WERI-Rb-1 (cell line): ENCODE results near the gene NFIA.

Experiments used
- DNase-seq: peaks from one replicate; pipeline ENCODE4 v3.0.0-alpha.2; 2020
- H3K27ac ChIP-seq: fragments of 250-450 bp; sonication (Bioruptor Pico); 2 replicates; pipeline ENCODE4 v1.5.1; 2020; ENCODE audit warnings: mild to moderate bottlenecking, moderate library complexity
- H3K27me3 ChIP-seq: fragments of 250-450 bp; sonication (Bioruptor Pico); 2 replicates; pipeline ENCODE4 v1.5.1; 2021; ENCODE audit warnings: mild to moderate bottlenecking, low read depth, moderate library complexity; ENCODE audit not compliant: insufficient read depth, severe bottlenecking
- H3K36me3 ChIP-seq: fragments of 250-450 bp; sonication (Bioruptor Pico); 2 replicates; pipeline ENCODE4 v1.5.1; 2020; ENCODE audit warnings: mild to moderate bottlenecking, moderate library complexity
- H3K4me3 ChIP-seq: 2 replicates; pipeline ENCODE4 v1.5.1; 2011; ENCODE audit warnings: low read depth, mild to moderate bottlenecking, control low read depth, low read length
- H3K9me3 ChIP-seq: fragments of 250-450 bp; sonication (Bioruptor Pico); 2 replicates; pipeline ENCODE4 v1.5.1; 2021; ENCODE audit warnings: mild to moderate bottlenecking, moderate library complexity; ENCODE audit not compliant: severe bottlenecking
- TF ChIP-seq, protein P1 (sequence below): IDR thresholded peaks from 2 replicates; pipeline ENCODE4 v1.5.1; 2011; ENCODE audit warnings: low read depth, mild to moderate bottlenecking, control low read depth, inconsistent platforms, low read length

NFIA gene

DNA sequence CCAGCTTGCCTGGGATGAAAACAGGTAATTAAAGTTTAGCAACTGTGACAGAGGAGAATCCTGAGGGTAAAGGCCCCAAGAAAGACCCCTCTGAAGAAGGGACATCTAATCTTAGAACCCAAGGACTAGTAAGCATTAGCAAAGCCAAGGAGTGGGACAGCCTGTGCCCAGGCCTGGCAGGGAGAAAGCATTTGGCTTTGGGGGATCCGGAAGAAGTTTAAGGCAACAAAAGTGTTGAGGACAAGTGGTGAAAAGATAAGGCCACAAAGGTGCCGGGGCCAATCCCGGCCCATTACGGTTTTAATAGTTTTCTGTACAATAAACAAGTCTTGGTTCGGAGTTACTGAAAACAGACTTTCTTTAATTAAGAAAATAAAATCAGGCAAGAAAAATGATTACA lies 367.0 kb downstream of the NFIA start:
- Histone ChIP-seq H3K4me3 (no peak overlapping the region), H3K9me3 (no peaks in the 10 kb centered on the region), H3K27ac (no peak overlapping the region), H3K36me3 (no peaks in the 10 kb centered on the region), H3K27me3 (no peaks in the 10 kb centered on the region)
- DNase-seq = no peak
- TF ChIP-seq, protein P1, sequence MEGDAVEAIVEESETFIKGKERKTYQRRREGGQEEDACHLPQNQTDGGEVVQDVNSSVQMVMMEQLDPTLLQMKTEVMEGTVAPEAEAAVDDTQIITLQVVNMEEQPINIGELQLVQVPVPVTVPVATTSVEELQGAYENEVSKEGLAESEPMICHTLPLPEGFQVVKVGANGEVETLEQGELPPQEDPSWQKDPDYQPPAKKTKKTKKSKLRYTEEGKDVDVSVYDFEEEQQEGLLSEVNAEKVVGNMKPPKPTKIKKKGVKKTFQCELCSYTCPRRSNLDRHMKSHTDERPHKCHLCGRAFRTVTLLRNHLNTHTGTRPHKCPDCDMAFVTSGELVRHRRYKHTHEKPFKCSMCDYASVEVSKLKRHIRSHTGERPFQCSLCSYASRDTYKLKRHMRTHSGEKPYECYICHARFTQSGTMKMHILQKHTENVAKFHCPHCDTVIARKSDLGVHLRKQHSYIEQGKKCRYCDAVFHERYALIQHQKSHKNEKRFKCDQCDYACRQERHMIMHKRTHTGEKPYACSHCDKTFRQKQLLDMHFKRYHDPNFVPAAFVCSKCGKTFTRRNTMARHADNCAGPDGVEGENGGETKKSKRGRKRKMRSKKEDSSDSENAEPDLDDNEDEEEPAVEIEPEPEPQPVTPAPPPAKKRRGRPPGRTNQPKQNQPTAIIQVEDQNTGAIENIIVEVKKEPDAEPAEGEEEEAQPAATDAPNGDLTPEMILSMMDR = no peak

DNA sequence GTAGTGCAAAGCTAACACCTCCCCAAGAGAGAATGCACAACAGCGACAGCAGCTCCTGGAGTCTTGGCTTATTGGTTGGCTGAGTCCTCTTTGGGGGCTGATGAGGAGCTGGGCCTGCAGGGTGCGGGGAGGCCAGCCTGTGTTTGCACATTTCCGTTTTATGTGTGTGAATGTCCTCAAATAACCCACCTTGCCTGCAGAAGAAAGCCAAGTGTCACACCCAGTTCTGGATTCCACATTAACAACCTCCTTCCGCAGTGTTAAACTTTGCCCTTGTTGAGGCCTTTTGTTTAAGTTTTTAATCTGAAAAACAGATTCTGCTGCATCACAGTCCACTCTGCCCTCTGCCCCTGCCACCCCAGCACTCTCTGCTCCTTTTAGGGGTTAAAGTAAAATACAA lies 368.1 kb downstream of the NFIA start:
- H3K36me3 ChIP-seq = no peaks in the 10 kb centered on the region
- DNase-seq = no peak
- no peaks in the 10 kb centered on the region for H3K9me3 ChIP-seq
- TF ChIP-seq, protein P1 = no peak
- no peak overlapping the region for H3K27ac ChIP-seq
- H3K4me3 ChIP-seq = no peak overlapping the region
- no peaks in the 10 kb centered on the region for H3K27me3 ChIP-seq

DNA sequence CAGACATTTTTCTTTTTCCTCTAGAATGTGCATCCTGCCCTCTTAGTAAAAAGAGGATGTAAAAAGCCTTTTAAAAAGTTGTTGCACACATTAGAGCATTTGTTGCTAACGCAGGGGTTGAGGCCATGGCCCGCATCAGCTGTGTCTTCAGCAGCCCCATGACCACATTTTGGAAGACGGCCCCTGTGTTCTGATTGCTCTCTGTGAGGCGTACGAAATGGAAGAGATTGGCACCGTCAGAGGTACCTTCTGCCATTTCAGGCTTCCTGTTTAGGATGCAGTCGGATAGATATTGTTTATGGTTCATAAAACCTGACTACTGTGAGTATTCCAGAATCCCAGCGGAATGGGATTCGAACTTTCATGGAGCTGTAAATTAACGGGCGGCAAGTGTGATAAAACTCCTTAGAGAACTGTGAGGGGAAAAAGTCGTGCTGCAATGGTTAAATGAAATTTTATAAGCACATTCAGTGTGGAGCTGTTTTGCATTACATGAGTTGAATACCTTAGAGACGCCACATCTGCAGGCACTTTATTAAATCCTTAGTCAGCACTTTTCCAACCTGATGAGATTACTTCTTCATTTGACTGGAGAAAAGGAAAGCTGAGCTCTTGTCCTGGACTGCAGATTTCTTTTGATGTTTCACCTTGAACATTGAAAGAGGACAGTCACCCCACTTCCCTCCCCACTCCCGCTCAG lies 368.7 kb downstream of the NFIA start:
- Histone ChIP-seq H3K27ac (no peak overlapping the region), H3K36me3 (no peaks in the 10 kb centered on the region), H3K27me3 (no peaks in the 10 kb centered on the region), H3K4me3 (no peak overlapping the region), H3K9me3 (no peaks in the 10 kb centered on the region)
- no peak for DNase-seq
- TF ChIP-seq, protein P1 = no peak

DNA sequence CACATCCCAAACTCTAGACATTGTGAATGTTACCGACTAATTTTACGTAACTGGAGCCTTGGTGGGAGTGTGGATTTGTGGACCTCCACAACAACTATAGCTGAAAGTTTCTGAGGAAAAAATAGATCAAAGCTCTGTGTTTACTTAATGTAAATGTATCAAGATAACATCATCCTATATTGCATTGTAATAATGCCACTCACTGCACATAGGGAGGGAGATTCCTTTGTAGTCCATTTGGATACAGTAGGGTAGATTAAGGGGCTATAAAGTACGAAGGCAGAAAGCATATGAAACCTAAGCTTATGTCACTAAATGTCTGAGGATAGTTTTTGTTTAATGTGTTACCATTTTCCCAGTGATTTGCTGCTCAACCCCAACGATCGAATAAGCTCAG lies 369.2 kb downstream of the NFIA start:
- no peaks in the 10 kb centered on the region for H3K36me3 ChIP-seq
- TF ChIP-seq, protein P1 = no peak
- no peaks in the 10 kb centered on the region for H3K27me3 ChIP-seq
- H3K9me3 ChIP-seq = no peaks in the 10 kb centered on the region
- no peak overlapping the region for H3K4me3 ChIP-seq
- no peak overlapping the region for H3K27ac ChIP-seq
- no peak for DNase-seq

DNA sequence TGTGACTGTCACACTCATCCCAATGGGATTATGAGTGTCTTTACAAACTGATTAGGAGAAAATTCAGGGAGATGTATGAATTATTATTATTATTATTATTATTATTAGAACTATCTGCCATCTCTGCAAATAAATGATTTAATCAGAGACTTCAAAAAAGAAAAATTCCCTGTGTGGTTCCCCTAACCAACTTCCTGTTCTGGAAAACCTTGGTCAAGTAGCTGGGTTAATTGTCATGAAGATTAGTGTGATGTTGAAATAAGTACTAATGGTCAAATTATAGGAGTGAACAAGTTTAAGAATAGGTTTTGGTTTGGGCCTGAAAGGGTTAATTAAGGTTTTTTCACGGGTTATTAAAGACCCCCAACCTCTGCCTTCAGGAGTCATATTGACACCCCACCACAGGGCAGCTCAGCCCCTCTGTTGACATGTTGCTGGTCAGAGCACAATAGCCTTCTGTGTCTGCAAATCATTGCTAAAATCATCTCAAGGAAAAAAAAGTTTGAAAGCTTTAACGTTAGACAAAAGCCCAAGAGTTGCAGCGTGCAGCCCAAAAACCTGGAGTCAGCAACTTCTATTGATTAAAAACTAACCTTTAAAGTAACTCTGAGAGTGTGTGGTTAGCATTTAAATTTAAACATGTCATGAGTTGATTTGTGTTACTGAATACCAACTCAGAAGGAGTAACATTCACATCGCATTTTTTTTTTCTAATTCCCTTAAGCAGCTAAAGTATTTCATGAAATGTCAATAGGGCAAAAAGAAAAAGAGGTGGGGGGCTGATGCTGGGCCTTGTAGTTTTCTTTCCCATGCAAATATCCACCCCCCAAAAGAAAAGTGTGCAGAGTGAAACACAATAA lies 370.0 kb downstream of the NFIA start:
- H3K27ac ChIP-seq = peak overlapping the region; percentile 34; the same call in 1 of the 2 replicates
- no peaks in the 10 kb centered on the region for H3K27me3 ChIP-seq
- H3K4me3 ChIP-seq = no peak overlapping the region
- TF ChIP-seq, protein P1 = no peak
- H3K9me3 ChIP-seq = no peaks in the 10 kb centered on the region
- no peaks in the 10 kb centered on the region for H3K36me3 ChIP-seq
- DNase-seq = no peak
